ENCODE results near the gene NSD2.

The NSD2 gene

DNA sequence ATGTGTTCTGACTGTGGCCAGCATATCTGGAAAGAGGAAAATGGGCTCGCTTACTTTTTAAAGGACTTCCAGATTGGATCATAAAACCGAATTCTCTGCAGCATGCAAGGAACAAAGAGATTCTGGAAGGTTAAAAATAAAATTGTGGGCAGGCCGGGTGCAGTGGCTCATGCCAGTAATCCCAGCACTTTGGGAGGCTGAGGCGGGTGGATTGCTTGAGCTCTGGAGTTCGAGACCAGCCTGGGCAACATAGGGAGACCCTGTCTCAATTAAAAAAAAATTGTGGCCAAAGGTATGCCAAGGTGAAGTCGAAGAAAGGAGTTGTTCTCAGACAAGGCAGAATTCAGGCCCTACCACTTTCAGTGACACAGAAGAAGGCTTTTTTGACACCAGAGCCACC, 99.7 kb downstream of the NSD2 start:
- Histone ChIP-seq H3K27ac (replicated peaks) (no peak overlapping the region), H3K4me3 (replicated peaks; ENCODE audit: insufficient read depth, low read length) (no peak overlapping the region), H3K27me3 (ENCODE audit: insufficient read depth, poor library complexity, severe bottlenecking) (no peaks in the 10 kb centered on the region)
- TF ChIP-seq, protein P1, sequence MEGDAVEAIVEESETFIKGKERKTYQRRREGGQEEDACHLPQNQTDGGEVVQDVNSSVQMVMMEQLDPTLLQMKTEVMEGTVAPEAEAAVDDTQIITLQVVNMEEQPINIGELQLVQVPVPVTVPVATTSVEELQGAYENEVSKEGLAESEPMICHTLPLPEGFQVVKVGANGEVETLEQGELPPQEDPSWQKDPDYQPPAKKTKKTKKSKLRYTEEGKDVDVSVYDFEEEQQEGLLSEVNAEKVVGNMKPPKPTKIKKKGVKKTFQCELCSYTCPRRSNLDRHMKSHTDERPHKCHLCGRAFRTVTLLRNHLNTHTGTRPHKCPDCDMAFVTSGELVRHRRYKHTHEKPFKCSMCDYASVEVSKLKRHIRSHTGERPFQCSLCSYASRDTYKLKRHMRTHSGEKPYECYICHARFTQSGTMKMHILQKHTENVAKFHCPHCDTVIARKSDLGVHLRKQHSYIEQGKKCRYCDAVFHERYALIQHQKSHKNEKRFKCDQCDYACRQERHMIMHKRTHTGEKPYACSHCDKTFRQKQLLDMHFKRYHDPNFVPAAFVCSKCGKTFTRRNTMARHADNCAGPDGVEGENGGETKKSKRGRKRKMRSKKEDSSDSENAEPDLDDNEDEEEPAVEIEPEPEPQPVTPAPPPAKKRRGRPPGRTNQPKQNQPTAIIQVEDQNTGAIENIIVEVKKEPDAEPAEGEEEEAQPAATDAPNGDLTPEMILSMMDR (IDR thresholded peaks at IDR 0.05; ENCODE audit: insufficient read depth, low read length), result no peak
- TF ChIP-seq POLR2AphosphoS5 (IDR thresholded peaks at IDR 0.05; ENCODE audit: low read depth), result no peak
- TF ChIP-seq GABPA (IDR thresholded peaks at IDR 0.05; ENCODE audit: low read depth), result no peak
- DNase-seq (ENCODE audit: low read depth in 1 of 2, low spot score in 1 of 2), result no peak

DNA sequence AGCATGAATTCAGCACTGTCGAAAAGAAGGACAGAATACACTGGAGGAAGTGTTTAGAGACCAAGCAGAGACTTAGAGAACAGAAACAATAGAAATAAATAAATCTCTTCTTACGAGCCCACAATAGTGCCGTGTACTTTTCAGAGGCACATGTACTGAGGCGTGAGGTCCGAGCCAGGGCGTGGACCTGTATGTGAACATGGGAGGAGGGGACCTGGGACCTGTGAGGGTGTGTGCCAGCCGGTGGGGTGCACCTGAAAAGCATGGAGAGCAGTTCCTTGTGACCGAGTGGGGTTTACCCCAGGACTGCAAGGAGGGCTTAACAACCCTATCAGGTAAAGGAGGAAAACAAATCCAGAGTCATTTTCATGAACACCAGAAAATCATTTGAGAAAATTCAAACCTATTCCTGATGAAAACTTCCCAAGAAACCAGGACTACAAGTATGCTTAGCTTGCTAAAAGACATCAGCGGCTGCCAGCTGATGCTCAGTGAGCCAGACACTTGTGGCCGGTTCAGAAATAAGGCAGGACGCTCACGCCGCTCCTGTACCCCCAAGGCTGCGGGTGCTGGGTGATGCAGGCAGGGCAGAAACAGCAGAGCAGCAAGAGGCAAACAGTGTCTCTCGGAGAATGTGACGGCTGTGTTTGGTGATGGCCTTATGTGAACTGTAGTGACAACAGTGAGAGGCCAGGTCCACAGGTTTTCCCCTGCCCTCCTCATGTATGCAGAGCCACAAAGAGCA, 100.4 kb downstream of the NSD2 start:
- Histone ChIP-seq H3K27ac (replicated peaks) (no peak overlapping the region), H3K27me3 (ENCODE audit: insufficient read depth, poor library complexity, severe bottlenecking) (no peaks in the 10 kb centered on the region), H3K4me3 (replicated peaks; ENCODE audit: insufficient read depth, low read length) (no peak overlapping the region)
- DNase-seq (ENCODE audit: low read depth in 1 of 2, low spot score in 1 of 2), result no peak
- no peak for TF ChIP-seq GABPA (IDR thresholded peaks at IDR 0.05; ENCODE audit: low read depth)
- TF ChIP-seq, protein P1 (IDR thresholded peaks at IDR 0.05; ENCODE audit: insufficient read depth, low read length), result no peak
- no peak for TF ChIP-seq POLR2AphosphoS5 (IDR thresholded peaks at IDR 0.05; ENCODE audit: low read depth)
- TF ChIP-seq, protein P2, sequence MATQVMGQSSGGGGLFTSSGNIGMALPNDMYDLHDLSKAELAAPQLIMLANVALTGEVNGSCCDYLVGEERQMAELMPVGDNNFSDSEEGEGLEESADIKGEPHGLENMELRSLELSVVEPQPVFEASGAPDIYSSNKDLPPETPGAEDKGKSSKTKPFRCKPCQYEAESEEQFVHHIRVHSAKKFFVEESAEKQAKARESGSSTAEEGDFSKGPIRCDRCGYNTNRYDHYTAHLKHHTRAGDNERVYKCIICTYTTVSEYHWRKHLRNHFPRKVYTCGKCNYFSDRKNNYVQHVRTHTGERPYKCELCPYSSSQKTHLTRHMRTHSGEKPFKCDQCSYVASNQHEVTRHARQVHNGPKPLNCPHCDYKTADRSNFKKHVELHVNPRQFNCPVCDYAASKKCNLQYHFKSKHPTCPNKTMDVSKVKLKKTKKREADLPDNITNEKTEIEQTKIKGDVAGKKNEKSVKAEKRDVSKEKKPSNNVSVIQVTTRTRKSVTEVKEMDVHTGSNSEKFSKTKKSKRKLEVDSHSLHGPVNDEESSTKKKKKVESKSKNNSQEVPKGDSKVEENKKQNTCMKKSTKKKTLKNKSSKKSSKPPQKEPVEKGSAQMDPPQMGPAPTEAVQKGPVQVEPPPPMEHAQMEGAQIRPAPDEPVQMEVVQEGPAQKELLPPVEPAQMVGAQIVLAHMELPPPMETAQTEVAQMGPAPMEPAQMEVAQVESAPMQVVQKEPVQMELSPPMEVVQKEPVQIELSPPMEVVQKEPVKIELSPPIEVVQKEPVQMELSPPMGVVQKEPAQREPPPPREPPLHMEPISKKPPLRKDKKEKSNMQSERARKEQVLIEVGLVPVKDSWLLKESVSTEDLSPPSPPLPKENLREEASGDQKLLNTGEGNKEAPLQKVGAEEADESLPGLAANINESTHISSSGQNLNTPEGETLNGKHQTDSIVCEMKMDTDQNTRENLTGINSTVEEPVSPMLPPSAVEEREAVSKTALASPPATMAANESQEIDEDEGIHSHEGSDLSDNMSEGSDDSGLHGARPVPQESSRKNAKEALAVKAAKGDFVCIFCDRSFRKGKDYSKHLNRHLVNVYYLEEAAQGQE (IDR thresholded peaks at IDR 0.05; ENCODE audit: insufficient replicate concordance, low read depth), result no peak
- TF ChIP-seq SPI1 (IDR thresholded peaks at IDR 0.05; ENCODE audit: borderline replicate concordance, low read depth), result no peak

DNA sequence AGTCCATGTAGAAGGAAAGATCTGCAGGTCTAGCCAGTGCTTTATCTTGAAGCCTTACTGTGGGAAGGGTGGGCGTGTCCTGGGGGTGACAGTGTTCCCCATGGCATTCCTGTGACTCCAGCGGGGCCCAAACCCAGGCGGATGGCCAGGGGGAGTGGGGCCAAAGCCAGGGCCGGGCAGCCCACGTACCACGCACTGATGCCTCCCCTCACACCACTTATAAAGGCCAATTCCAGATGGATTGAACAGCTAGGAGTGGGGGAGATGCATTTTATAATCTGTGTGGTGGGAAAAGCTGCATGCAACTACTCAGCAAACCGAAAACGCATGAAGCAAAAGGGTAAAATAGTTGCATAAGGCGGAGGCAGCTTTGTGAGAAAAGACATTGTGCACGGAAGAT, 101.2 kb downstream of the NSD2 start:
- TF ChIP-seq GABPA (IDR thresholded peaks at IDR 0.05; ENCODE audit: low read depth) (no peak), POLR2AphosphoS5 (IDR thresholded peaks at IDR 0.05; ENCODE audit: low read depth) (no peak), SPI1 (IDR thresholded peaks at IDR 0.05; ENCODE audit: borderline replicate concordance, low read depth) (no peak)
- TF ChIP-seq, protein P1 (IDR thresholded peaks at IDR 0.05; ENCODE audit: insufficient read depth, low read length), result no peak
- TF ChIP-seq, protein P2 (IDR thresholded peaks at IDR 0.05; ENCODE audit: insufficient replicate concordance, low read depth), result no peak
- Histone ChIP-seq H3K4me3 (replicated peaks; ENCODE audit: insufficient read depth, low read length) (no peak overlapping the region), H3K27ac (replicated peaks) (no peak overlapping the region), H3K27me3 (ENCODE audit: insufficient read depth, poor library complexity, severe bottlenecking) (no peaks in the 10 kb centered on the region)
- DNase-seq (ENCODE audit: low read depth in 1 of 2, low spot score in 1 of 2), result no peak

DNA sequence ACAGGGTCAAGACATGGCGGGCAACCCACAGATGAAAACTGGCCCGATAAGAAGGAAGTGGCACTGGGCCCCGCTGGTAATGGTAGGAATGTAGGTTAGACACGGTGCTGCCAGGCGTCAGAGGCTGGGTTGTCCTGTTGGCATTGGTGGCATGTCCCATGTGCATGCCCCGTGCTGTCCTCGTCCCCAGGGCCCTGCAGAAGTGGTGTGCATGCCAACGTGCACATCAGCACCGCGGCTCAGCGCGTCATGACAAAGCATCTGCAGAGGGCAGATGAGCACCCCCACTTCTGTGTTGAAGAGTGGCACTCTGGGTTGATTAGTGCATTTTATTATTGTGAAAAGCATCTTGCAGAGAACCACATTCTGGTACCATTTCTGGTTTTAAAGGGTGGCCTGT, 102.0 kb downstream of the NSD2 start:
- TF ChIP-seq GABPA (IDR thresholded peaks at IDR 0.05; ENCODE audit: low read depth) (no peak), SPI1 (IDR thresholded peaks at IDR 0.05; ENCODE audit: borderline replicate concordance, low read depth) (no peak), POLR2AphosphoS5 (IDR thresholded peaks at IDR 0.05; ENCODE audit: low read depth) (no peak)
- TF ChIP-seq, protein P2 (IDR thresholded peaks at IDR 0.05; ENCODE audit: insufficient replicate concordance, low read depth), result no peak
- TF ChIP-seq, protein P1 (IDR thresholded peaks at IDR 0.05; ENCODE audit: insufficient read depth, low read length), result no peak
- no peak for DNase-seq (ENCODE audit: low read depth in 1 of 2, low spot score in 1 of 2)
- no peak overlapping the region for H3K27ac ChIP-seq (replicated peaks)

More for the DNA sequence above, 102.0 kb downstream of the NSD2 start:
- Histone ChIP-seq H3K4me3 (replicated peaks; ENCODE audit: insufficient read depth, low read length) (no peak overlapping the region), H3K27me3 (ENCODE audit: insufficient read depth, poor library complexity, severe bottlenecking) (no peaks in the 10 kb centered on the region)
